WTC11 (cell line): Measurements from ENCODE around the gene PDE4B. TPM values are rescaled to one million over a fixed set of nuclear protein-coding genes. Genes with fewer than 3 reads are reported as not detected.

Experiments used
- ATAC-seq: fragments of 200-7000 bp; cut with Tn5 transposase; 2 replicates; pipeline ENCODE4 v1.10.0; 2021; ENCODE audit warnings: mild to moderate bottlenecking, moderate library complexity
- CTCF ChIA-PET: fragments of 300-600 bp; sonication (Branson Sonifier 250); formaldehyde crosslinking; loops from one replicate; lab custom pipeline; 2021; ENCODE audit warnings: antibody characterized with exemption; lab: Charles Lee
- POLR2A ChIA-PET: fragments of 350-600 bp; sonication (Branson Sonifier 250); formaldehyde crosslinking; loops from one replicate; lab custom pipeline; 2021; ENCODE audit warnings: antibody characterized with exemption; lab: Charles Lee
- DNase-seq: peaks from one replicate; pipeline ENCODE4 v3.0.0; 2021; ENCODE audit warnings: low spot score
- H3K27ac Mint-ChIP-seq: 2 replicates; pipeline ENCODE4 v1.8.0; 2021; ENCODE audit warnings: mixed read lengths
- H3K27me3 Mint-ChIP-seq: 2 replicates; pipeline ENCODE4 v1.8.0; 2021; ENCODE audit warnings: low read depth, mild to moderate bottlenecking, moderate library complexity, mixed read lengths
- H3K36me3 Mint-ChIP-seq: 2 replicates; pipeline ENCODE4 v1.8.0; 2021; ENCODE audit warnings: mixed read lengths
- H3K4me1 Mint-ChIP-seq: 2 replicates; pipeline ENCODE4 v1.8.0; 2022; ENCODE audit warnings: mixed read lengths
- H3K4me3 Mint-ChIP-seq: 2 replicates; pipeline ENCODE4 v1.8.0; 2021; ENCODE audit warnings: mild to moderate bottlenecking, moderate library complexity, mixed read lengths
- H3K9me3 Mint-ChIP-seq: 2 replicates; pipeline ENCODE4 v1.8.0; 2021; ENCODE audit warnings: mixed read lengths
- CBFB ChIP-seq: sonication (generic); formaldehyde crosslinking; IDR thresholded peaks from 2 replicates; pipeline ENCODE4 v1.8.1; 2022; ENCODE audit warnings: mild to moderate bottlenecking, low read depth, missing genetic modification reagents
- JAZF1 ChIP-seq: fragments of 250-450 bp; sonication (Bioruptor Pico); IDR thresholded peaks from 2 replicates; pipeline ENCODE4 v1.9.0; 2021; ENCODE audit warnings: moderate library complexity, mild to moderate bottlenecking, inconsistent platforms
- MXD4 ChIP-seq: fragments of 250-450 bp; sonication (Bioruptor Pico); IDR thresholded peaks from 2 replicates; pipeline ENCODE4 v1.8.0; 2021; ENCODE audit warnings: mild to moderate bottlenecking, moderate library complexity, borderline replicate concordance
- NR1H2 ChIP-seq: sonication (generic); formaldehyde crosslinking; IDR thresholded peaks from 2 replicates; pipeline ENCODE4 v1.9.0; 2021; ENCODE audit warnings: mild to moderate bottlenecking, moderate library complexity, missing genetic modification reagents
- RELA ChIP-seq: sonication (generic); formaldehyde crosslinking; IDR thresholded peaks from 2 replicates; pipeline ENCODE4 v1.8.1; 2022; ENCODE audit warnings: missing genetic modification reagents, mild to moderate bottlenecking, borderline replicate concordance
- TCF7 ChIP-seq: sonication (generic); formaldehyde crosslinking; IDR thresholded peaks from 2 replicates; pipeline ENCODE4 v1.8.0; 2022; ENCODE audit warnings: mild to moderate bottlenecking, low read depth, missing genetic modification reagents, moderate library complexity
- TP53 ChIP-seq: sonication (generic); formaldehyde crosslinking; IDR thresholded peaks from 2 replicates; pipeline ENCODE4 v1.8.1; 2023; ENCODE audit warnings: mild to moderate bottlenecking, missing genetic modification reagents
- ZBTB21 ChIP-seq: sonication (generic); formaldehyde crosslinking; IDR thresholded peaks from 2 replicates; pipeline ENCODE4 v1.8.1; 2023; ENCODE audit warnings: mild to moderate bottlenecking, missing genetic modification reagents, borderline replicate concordance
- total RNA-seq: library from RNA; stranded (reverse); gene quantifications from 3 replicates; pipeline ENCODE4 v1.2.3, GENCODE V29; 2021
- TF ChIP-seq, protein P1 (sequence below): sonication (generic); formaldehyde crosslinking; IDR thresholded peaks from 2 replicates; pipeline ENCODE4 v1.8.1; 2022; ENCODE audit warnings: low read depth, mild to moderate bottlenecking, moderate library complexity, missing genetic modification reagents, borderline replicate concordance
- TF ChIP-seq, protein P2 (sequence below): fragments of 250-450 bp; sonication (Bioruptor Pico); IDR thresholded peaks from 2 replicates; pipeline ENCODE4 v1.9.0; 2021; ENCODE audit warnings: moderate library complexity, mild to moderate bottlenecking, inconsistent platforms, borderline replicate concordance
- TF ChIP-seq, protein P3 (sequence below): fragments of 250-450 bp; sonication (Bioruptor Pico); conservative IDR thresholded peaks from 2 replicates; pipeline ENCODE4 v1.9.0; 2021; ENCODE audit warnings: mild to moderate bottlenecking
- TF ChIP-seq, protein P4 (sequence below): sonication (generic); formaldehyde crosslinking; IDR thresholded peaks from 2 replicates; pipeline ENCODE4 v1.8.0; 2022; ENCODE audit warnings: mild to moderate bottlenecking, missing genetic modification reagents
- TF ChIP-seq, protein P5 (sequence below): sonication (generic); formaldehyde crosslinking; IDR thresholded peaks from 2 replicates; pipeline ENCODE4 v1.8.1; 2023; ENCODE audit warnings: mild to moderate bottlenecking, missing genetic modification reagents, moderate library complexity
- TF ChIP-seq, protein P6 (sequence below): sonication (generic); formaldehyde crosslinking; IDR thresholded peaks from 2 replicates; pipeline ENCODE4 v1.8.1; 2022; ENCODE audit warnings: mild to moderate bottlenecking, moderate library complexity, missing genetic modification reagents
- TF ChIP-seq, protein P7 (sequence below): sonication (generic); formaldehyde crosslinking; conservative IDR thresholded peaks from 2 replicates; pipeline ENCODE4 v1.8.1; 2023; ENCODE audit warnings: mild to moderate bottlenecking, low read depth, missing genetic modification reagents, moderate library complexity

PDE4B gene
- total RNA-seq, 1 experiment from 2014 or later = 8.0 TPM

DNA sequence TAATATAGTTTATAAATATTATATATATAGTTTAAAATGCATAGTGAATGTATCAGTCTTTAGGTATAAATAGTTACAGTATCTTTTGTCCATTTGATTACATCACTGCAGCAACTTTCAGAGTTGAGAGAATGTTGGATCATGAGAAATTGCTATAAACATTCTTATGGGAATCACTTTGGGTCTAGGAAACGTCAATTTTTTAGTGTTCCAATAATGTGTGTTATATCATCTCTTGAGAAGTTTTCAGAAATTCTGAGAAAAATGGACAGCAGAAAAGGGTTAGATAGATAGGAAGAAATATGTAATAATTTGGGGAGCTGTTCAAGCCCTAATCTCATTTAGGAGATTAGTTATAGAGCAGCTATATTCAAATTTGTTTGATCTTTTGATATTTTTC, 556.1 kb downstream of the PDE4B start (continued):
- no peak for TF ChIP-seq NR1H2 (CRISPR knock-in tag)
- TF ChIP-seq, protein P1, sequence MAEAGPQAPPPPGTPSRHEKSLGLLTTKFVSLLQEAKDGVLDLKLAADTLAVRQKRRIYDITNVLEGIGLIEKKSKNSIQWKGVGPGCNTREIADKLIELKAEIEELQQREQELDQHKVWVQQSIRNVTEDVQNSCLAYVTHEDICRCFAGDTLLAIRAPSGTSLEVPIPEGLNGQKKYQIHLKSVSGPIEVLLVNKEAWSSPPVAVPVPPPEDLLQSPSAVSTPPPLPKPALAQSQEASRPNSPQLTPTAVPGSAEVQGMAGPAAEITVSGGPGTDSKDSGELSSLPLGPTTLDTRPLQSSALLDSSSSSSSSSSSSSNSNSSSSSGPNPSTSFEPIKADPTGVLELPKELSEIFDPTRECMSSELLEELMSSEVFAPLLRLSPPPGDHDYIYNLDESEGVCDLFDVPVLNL (CRISPR knock-in tag) = no peak

DNA sequence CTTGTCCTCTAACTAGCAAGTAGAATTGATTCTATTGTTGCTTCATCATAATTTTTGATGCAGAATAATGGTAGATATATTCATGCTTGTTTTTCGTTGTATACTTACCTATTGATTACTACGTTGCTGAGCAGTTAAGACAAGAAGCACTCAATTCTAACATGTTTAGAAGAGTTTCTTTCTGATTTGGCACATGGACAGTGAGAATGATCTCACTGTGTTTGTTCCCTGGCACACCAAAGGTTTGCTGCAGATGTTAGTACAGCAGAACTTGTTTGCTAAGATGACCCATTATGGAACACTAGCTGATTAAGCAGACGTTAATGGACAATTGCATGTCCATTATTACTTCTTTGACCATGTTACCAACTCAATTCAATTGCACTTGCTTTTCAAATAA, 556.5 kb downstream of the PDE4B start:
- ATAC-seq = no peak
- no peak for DNase-seq
- Mint-ChIP-seq H3K36me3 (no peaks in the 10 kb centered on the region), H3K27ac (peak overlapping the region; percentile 94), H3K4me3 (no peak overlapping the region), H3K4me1 (peaks cover 87% of the 10 kb centered on the region), H3K9me3 (no peaks in the 10 kb centered on the region), H3K27me3 (no peaks in the 10 kb centered on the region)
- TF ChIP-seq, protein P2, sequence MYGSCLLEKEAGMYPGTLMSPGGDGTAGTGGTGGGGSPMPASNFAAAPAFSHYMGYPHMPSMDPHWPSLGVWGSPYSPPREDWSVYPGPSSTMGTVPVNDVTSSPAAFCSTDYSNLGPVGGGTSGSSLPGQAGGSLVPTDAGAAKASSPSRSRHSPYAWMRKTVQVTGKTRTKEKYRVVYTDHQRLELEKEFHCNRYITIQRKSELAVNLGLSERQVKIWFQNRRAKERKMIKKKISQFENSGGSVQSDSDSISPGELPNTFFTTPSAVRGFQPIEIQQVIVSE (CRISPR knock-in tag) = no peak
- TF ChIP-seq, protein P3, sequence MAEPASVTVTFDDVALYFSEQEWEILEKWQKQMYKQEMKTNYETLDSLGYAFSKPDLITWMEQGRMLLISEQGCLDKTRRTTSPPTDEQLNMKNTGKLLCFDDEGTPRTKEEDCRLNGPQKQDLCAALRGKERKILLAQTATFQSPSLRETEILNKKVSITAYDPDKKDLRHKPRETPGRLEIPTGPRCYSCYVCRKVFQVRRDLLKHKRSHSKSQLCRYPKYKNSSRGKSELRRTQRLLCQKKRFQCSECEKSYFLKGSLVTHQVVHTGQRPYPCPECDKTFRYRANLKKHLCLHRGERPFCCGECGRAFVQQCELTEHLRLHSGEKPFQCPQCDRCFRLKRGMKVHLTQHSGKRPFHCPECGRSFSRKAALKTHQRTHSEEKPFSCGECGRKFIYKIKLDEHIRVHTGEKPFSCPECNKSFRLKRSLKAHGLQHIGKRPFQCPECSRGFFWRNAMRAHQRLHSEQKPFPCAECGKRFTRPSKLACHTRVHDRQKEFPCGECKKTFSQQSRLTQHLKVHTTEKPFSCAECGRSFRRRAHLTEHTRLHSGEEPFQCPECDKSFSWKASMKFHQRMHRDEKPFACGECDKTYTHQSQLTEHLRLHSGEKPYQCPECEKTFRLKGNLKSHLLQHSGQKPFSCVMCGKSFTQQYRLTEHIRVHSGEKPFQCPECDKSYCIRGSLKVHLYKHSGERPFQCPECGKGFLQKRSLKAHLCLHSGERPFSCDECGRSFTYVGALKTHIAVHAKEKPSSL (CRISPR knock-in tag) = no peak
- POLR2A ChIA-PET = no interaction called here
- CTCF ChIA-PET = no interaction called here

DNA sequence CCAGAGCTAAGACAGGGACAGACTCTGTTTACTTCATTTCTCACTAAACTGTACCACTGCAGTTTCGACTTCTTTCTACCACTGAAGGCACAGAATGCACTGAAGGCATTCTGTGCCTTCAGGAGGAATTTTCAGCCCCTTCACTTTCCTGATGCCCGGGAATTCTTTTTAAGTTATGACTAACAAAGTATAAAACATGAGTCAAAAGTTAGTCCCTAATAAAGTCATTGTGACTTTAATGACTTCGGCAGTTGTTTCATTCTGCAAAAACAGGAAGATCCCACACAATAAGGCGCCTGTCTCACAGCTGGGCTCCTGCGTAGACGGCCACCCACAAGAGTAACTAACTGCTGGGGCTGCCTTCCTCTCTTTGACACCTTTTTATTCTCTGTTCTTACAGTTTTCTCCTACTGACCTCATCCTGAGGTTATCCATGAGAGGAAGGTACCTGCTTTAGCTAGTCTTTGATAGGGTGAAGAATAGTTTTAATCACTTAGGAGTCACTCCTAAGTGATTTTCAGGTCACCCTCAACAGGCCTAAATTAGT, 557.4 kb downstream of the PDE4B start:
- ATAC-seq (peak; percentile 68), DNase-seq (no peak)
- H3K36me3 Mint-ChIP-seq = no peaks in the 10 kb centered on the region
- peak overlapping the region; percentile 94 for H3K27ac Mint-ChIP-seq
- no peak overlapping the region for H3K4me3 Mint-ChIP-seq
- ChIA-PET CTCF (interaction anchor here (0.9 to 1.5 kb wide), 2 partner anchors 11 to 18 kb away, joined by 3 read pairs; no protein-coding TSS in a partner anchor), POLR2A (interaction anchor here (0.5 to 0.8 kb wide), 2 partner anchors 11 to 18 kb away, joined by 3 to 5 read pairs; no protein-coding TSS in a partner anchor)
- H3K9me3 Mint-ChIP-seq = no peaks in the 10 kb centered on the region
- TF ChIP-seq, protein P4, sequence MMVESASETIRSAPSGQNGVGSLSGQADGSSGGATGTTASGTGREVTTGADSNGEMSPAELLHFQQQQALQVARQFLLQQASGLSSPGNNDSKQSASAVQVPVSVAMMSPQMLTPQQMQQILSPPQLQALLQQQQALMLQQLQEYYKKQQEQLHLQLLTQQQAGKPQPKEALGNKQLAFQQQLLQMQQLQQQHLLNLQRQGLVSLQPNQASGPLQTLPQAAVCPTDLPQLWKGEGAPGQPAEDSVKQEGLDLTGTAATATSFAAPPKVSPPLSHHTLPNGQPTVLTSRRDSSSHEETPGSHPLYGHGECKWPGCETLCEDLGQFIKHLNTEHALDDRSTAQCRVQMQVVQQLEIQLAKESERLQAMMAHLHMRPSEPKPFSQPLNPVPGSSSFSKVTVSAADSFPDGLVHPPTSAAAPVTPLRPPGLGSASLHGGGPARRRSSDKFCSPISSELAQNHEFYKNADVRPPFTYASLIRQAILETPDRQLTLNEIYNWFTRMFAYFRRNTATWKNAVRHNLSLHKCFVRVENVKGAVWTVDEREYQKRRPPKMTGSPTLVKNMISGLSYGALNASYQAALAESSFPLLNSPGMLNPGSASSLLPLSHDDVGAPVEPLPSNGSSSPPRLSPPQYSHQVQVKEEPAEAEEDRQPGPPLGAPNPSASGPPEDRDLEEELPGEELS (CRISPR knock-in tag) = peak; percentile 39; the same call in 1 of the 2 replicates
- TF ChIP-seq, protein P5, sequence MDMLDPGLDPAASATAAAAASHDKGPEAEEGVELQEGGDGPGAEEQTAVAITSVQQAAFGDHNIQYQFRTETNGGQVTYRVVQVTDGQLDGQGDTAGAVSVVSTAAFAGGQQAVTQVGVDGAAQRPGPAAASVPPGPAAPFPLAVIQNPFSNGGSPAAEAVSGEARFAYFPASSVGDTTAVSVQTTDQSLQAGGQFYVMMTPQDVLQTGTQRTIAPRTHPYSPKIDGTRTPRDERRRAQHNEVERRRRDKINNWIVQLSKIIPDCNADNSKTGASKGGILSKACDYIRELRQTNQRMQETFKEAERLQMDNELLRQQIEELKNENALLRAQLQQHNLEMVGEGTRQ (CRISPR knock-in tag) = no peak
- H3K27me3 Mint-ChIP-seq = no peaks in the 10 kb centered on the region
- peaks cover 88% of the 10 kb centered on the region for H3K4me1 Mint-ChIP-seq

DNA sequence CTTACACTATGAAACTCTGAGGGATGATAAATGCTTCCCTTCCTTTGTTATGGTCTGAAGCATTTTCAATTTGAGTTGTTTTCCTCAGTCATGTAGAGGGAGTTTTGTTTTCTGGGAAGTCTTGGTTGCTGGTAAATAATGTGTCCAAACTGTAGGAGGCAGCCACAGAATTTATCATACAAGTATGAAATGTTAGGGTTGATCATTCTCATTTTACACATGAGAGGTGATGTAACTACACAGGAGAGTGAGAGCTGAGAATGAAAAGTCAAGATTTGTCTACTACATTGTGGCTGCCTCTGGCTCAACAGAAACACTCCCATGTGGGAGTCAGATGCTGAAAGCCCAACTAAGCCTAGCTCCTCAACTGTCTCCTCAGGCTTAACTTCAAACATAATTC, 558.8 kb downstream of the PDE4B start:
- peaks cover 88% of the 10 kb centered on the region for H3K4me1 Mint-ChIP-seq
- ATAC-seq = no peak

More for the DNA sequence above, 558.8 kb downstream of the PDE4B start:
- Mint-ChIP-seq H3K36me3 (no peaks in the 10 kb centered on the region), H3K27me3 (no peaks in the 10 kb centered on the region), H3K4me3 (no peak overlapping the region), H3K27ac (peak overlapping the region; percentile 85; the same call in 1 of the 2 replicates), H3K9me3 (no peaks in the 10 kb centered on the region)
- ChIA-PET POLR2A (no interaction called here), CTCF (interaction anchor here (1.5 kb wide), 1 partner anchor 13 kb away, joined by 3 read pairs; no protein-coding TSS in a partner anchor)
- TF ChIP-seq TCF7 (CRISPR knock-in tag) (no peak), TP53 (CRISPR knock-in tag) (no peak), JAZF1 (CRISPR knock-in tag) (no peak), ZBTB21 (no peak), RELA (CRISPR knock-in tag) (no peak), CBFB (CRISPR knock-in tag) (no peak), MXD4 (CRISPR knock-in tag) (no peak)
- TF ChIP-seq, protein P6, sequence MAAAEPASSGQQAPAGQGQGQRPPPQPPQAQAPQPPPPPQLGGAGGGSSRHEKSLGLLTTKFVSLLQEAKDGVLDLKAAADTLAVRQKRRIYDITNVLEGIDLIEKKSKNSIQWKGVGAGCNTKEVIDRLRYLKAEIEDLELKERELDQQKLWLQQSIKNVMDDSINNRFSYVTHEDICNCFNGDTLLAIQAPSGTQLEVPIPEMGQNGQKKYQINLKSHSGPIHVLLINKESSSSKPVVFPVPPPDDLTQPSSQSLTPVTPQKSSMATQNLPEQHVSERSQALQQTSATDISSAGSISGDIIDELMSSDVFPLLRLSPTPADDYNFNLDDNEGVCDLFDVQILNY = no peak
- TF ChIP-seq, protein P7, sequence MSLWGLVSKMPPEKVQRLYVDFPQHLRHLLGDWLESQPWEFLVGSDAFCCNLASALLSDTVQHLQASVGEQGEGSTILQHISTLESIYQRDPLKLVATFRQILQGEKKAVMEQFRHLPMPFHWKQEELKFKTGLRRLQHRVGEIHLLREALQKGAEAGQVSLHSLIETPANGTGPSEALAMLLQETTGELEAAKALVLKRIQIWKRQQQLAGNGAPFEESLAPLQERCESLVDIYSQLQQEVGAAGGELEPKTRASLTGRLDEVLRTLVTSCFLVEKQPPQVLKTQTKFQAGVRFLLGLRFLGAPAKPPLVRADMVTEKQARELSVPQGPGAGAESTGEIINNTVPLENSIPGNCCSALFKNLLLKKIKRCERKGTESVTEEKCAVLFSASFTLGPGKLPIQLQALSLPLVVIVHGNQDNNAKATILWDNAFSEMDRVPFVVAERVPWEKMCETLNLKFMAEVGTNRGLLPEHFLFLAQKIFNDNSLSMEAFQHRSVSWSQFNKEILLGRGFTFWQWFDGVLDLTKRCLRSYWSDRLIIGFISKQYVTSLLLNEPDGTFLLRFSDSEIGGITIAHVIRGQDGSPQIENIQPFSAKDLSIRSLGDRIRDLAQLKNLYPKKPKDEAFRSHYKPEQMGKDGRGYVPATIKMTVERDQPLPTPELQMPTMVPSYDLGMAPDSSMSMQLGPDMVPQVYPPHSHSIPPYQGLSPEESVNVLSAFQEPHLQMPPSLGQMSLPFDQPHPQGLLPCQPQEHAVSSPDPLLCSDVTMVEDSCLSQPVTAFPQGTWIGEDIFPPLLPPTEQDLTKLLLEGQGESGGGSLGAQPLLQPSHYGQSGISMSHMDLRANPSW (CRISPR knock-in tag) = no peak
- no peak for DNase-seq
